GM12892 (cell line): Measurements from ENCODE around the gene BICC1.

Source experiments
- POLR2AphosphoS5 ChIP-seq: IDR thresholded peaks from 2 replicates; pipeline ENCODE4 v1.6.1; 2011; ENCODE audit warnings: low read depth, low read length, control low read depth
- TAF1 ChIP-seq: IDR thresholded peaks from 2 replicates; pipeline ENCODE4 v1.6.1; 2011; ENCODE audit warnings: low read depth, mild to moderate bottlenecking, control low read depth, low read length, borderline replicate concordance

- TF ChIP-seq TAF1 = no peak
- no peak for TF ChIP-seq POLR2AphosphoS5
Observed at GRCh38 chr10:58653139-58653538, 140.5 kb downstream of the BICC1 start.
